Measurements from ENCODE around the gene CRELD1. TPM values are rescaled to one million over a fixed set of nuclear protein-coding genes. Genes with fewer than 3 reads are reported as not detected.

CRELD1 gene
- total and polyA plus RNA-seq, 2 of the 13 experiments (the other 11 are each of a cell fraction or from before 2014, with no cell fraction given): 27.1 to 61.9 TPM

GRCh38 chr3:9917820-9918219 is 15.8 kb upstream of the CRELD1 start:
- in situ Hi-C loops (cut with HindIII; ENCODE audit: extremely low pct_ligation_motif_present, low pct_unique_long_range_greater_than_20kb) (no loop called here), intact Hi-C loops (cut with micrococcal nuclease; ENCODE audit: unreplicated experiment) (loop anchor here (5.0 kb wide), 1 partner anchor 41 kb away; no protein-coding TSS in a partner anchor)
- no peak for DNase-seq (ENCODE audit: low spot score)
- Histone ChIP-seq H3K9me3 (ENCODE audit: low read length) (no peaks in the 10 kb centered on the region), H3K79me2 (ENCODE audit: insufficient read depth, low read length) (peaks cover 3% of the 10 kb centered on the region), H3K9ac (ENCODE audit: insufficient read depth, low read depth, low read length) (peak overlapping the region; percentile 80; the same call in 1 of the 2 replicates), H4K20me1 (ENCODE audit: insufficient read depth, low read length) (no peaks in the 10 kb centered on the region), H3K36me3 (replicated peaks in 1 of 2; ENCODE audit: control insufficient read depth in 1 of 2, insufficient read depth in 2 of 2, low read length in 2 of 2) (no peaks in the 10 kb centered on the region), H3K4me3 (replicated peaks in 1 of 3; ENCODE audit: insufficient read depth in 1 of 3, low read depth in 2 of 3, low read length in 3 of 3) (peak overlapping the region; percentile 55 to 86 (median 83); a peak in 5 of 6 replicates), H3K4me1 (ENCODE audit: insufficient read depth, low read length) (peaks cover 38% of the 10 kb centered on the region), H2AFZ (ENCODE audit: low read length) (no peak overlapping the region), H3K27me3 (ENCODE audit: control insufficient read depth in 1 of 2, insufficient read depth in 2 of 2, low read length in 2 of 2) (no peaks in the 10 kb centered on the region), H3K27ac (ENCODE audit: extremely low read length, insufficient read depth, low read length) (peak overlapping the region; percentile 71), H3K4me2 (ENCODE audit: low read depth, low read length) (peak overlapping the region; percentile 100)
- WGBS (ENCODE audit: low lambda C conversion rate): no CpG with 5 or more reads among the region's 10 CpGs
- POLR2A ChIA-PET: interaction anchor here (1.5 to 9.0 kb wide), 5 partner anchors 15 to 29 kb away, joined by 6 to 298 read pairs (median 31); partner anchors contain the start of genes CRELD1, IL17RE and JAGN1
- no peak for FAIRE-seq
- BruUV-seq (replicated peaks): no TSS peak
- CTCF ChIA-PET (ENCODE audit: low intra/inter-chr PET ratio, low total read pairs): no interaction called here
- TF ChIP-seq TFDP1 (CRISPR knock-in tag; IDR thresholded peaks at IDR 0.05; ENCODE audit: borderline replicate concordance) (0 out of 2 replicates have a peak, but pooled peaks have one; percentile 21), TOPORS (CRISPR knock-in tag; IDR thresholded peaks at IDR 0.05) (no peak)
- no peak; the same call in 2 of the 3 replicates for ATAC-seq

- H3K9ac ChIP-seq (ENCODE audit: insufficient read depth, low read depth, low read length): peak overlapping the region; percentile 80; the same call in 1 of the 2 replicates
- CTCF ChIA-PET (ENCODE audit: low intra/inter-chr PET ratio, low total read pairs): no interaction called here
- POLR2A ChIA-PET: interaction anchor here (3.1 to 9.0 kb wide), 3 partner anchors 14 to 28 kb away, joined by 31 to 298 read pairs (median 120); partner anchors contain the start of genes CRELD1 and IL17RE
- H2AFZ ChIP-seq (ENCODE audit: low read length): no peak overlapping the region
- ATAC-seq (no peak), DNase-seq (ENCODE audit: low spot score) (no peak), FAIRE-seq (no peak)
- WGBS (ENCODE audit: low lambda C conversion rate): 88% methylated on average over 7 of the region's 8 CpGs
- in situ Hi-C loops (cut with HindIII; ENCODE audit: extremely low pct_ligation_motif_present, low pct_unique_long_range_greater_than_20kb) (no loop called here), intact Hi-C loops (cut with micrococcal nuclease; ENCODE audit: unreplicated experiment) (loop anchor here (5.0 kb wide), 1 partner anchor 41 kb away; no protein-coding TSS in a partner anchor)
- H3K4me1 ChIP-seq (ENCODE audit: insufficient read depth, low read length): peaks cover 37% of the 10 kb centered on the region
- no peak overlapping the region for H3K27ac ChIP-seq (ENCODE audit: extremely low read length, insufficient read depth, low read length)
- no TSS peak for BruUV-seq (replicated peaks)
- H3K4me2 ChIP-seq (ENCODE audit: low read depth, low read length): peak overlapping the region; percentile 100
- H3K4me3 ChIP-seq (replicated peaks in 1 of 3; ENCODE audit: insufficient read depth in 1 of 3, low read depth in 2 of 3, low read length in 3 of 3): peak overlapping the region in 1 of 3 experiments; percentile 86; a peak in 1 of 6 replicates
- H3K9me3 ChIP-seq (ENCODE audit: low read length): no peaks in the 10 kb centered on the region
- no peaks in the 10 kb centered on the region for H3K27me3 ChIP-seq (ENCODE audit: control insufficient read depth in 1 of 2, insufficient read depth in 2 of 2, low read length in 2 of 2)
- no peaks in the 10 kb centered on the region for H3K36me3 ChIP-seq (replicated peaks in 1 of 2; ENCODE audit: control insufficient read depth in 1 of 2, insufficient read depth in 2 of 2, low read length in 2 of 2)
- H4K20me1 ChIP-seq (ENCODE audit: insufficient read depth, low read length): no peaks in the 10 kb centered on the region
- H3K79me2 ChIP-seq (ENCODE audit: insufficient read depth, low read length): peaks cover 3% of the 10 kb centered on the region
- no peak for TF ChIP-seq CC2D1A (CRISPR knock-in tag; IDR thresholded peaks at IDR 0.05)
- no peak for TF ChIP-seq NFATC3 (CRISPR knock-in tag; IDR thresholded peaks at IDR 0.05)
- no peak for TF ChIP-seq IKZF5 (CRISPR knock-in tag; IDR thresholded peaks at IDR 0.05)
- no peak for TF ChIP-seq PRDM15 (CRISPR knock-in tag; IDR thresholded peaks at IDR 0.05)
- no peak for TF ChIP-seq TGIF2 (CRISPR knock-in tag; IDR thresholded peaks at IDR 0.05)
- TF ChIP-seq TFDP1 (CRISPR knock-in tag; IDR thresholded peaks at IDR 0.05; ENCODE audit: borderline replicate concordance): 0 out of 2 replicates have a peak, but pooled peaks have one; percentile 5
- peak; percentile 60 for TF ChIP-seq ZNF629 (CRISPR knock-in tag; conservative IDR thresholded peaks at IDR 0.05)
These were observed 15.2 kb upstream of the CRELD1 start for GRCh38 chr3:9918261-9919038.
